ENCODE results near the gene DUX4.
"Not testable (repeated sequence)": the region's sequence is repeated elsewhere in the genome, so short reads cannot be mapped to it uniquely, and the experiment has no call there.

DUX4 gene

GRCh38 chr4:190203510-190203909, 29.9 kb downstream of the DUX4 start:
- not testable (repeated sequence) for H3K9me3 ChIP-seq (ENCODE audit: control insufficient read depth, insufficient read depth, low read length); H3K4me3 ChIP-seq (ENCODE audit: low read length); H3K4me1 ChIP-seq (ENCODE audit: control insufficient read depth, low read length); H3K36me3 ChIP-seq (ENCODE audit: control insufficient read depth, low read length); H3K4me2 ChIP-seq (ENCODE audit: low read length); H3K27me3 ChIP-seq (ENCODE audit: control insufficient read depth, low read length); H3K79me2 ChIP-seq (ENCODE audit: control insufficient read depth, low read length); H3K9me2 ChIP-seq (replicated peaks; ENCODE audit: control insufficient read depth, low read length); H3K27ac ChIP-seq (ENCODE audit: low read depth, low read length); H4K20me1 ChIP-seq (ENCODE audit: control insufficient read depth, insufficient read depth, low read depth, low read length); H3F3A ChIP-seq (ENCODE audit: control insufficient read depth, insufficient read depth)

Measured in DOHH2 (cell line).